HG02642 (cell line): ENCODE data around the gene MEGF9.

ENCODE experiments used
- ATAC-seq: cut with Tn5 transposase; IDR thresholded peaks from one replicate; pipeline ENCODE4 v1.9.1; 2021; ENCODE audit warnings: mild to moderate bottlenecking; ENCODE audit not compliant: unreplicated experiment, poor library complexity

Gene MEGF9

DNA sequence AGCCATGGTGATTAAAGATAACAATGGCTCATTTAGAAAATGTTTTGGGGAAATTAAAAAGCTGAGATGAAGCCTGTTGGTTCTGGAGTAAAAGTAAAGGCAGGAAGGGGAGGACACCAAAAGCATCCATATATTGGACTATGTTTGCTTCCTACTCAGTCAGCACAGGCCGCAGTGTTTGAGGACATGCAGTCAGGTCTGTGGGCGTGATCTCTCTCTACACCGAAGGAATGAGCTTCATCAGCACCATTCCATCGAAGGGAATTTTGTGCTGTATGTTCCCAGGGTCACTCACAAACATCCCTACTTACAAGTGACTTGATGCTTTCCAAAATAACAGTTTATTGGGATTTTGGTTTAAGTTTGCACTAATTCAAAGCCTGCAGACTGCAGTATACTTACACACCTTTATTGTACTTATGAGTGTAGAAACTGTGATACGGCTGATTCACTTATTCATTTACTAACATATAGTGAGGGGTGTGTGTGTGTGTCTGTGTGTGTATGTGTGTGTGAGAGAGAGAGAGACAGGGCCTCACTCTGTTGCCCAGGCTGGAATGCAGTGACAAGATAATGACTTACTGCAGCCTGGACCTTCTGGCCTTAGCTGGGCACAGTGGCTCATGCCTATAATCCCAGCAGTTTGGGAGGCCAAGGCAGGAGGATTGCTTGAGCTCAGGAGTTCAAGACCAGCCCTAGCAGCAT is 120.9 kb downstream of the MEGF9 start:
- no peak for ATAC-seq

DNA sequence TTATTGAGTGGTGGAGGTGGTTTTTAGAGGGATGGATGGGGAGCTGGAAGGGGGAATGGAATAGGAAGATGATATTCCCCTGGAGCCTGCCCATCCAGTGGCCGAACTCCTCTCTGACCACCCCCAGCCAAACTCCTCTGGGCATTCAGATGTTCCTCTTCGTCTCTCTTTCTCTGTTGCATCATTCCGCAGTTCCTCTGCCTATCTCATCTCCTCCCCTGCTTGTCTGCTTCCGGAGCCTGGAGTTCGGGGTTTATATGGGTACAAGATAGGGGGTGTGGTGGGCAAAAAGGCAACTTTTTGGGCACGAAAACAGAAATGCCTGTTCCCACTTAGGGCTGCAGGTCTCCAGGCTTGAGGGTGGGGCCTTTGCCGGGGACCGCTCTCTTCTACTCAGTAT is 122.1 kb downstream of the MEGF9 start:
- no peak for ATAC-seq

DNA sequence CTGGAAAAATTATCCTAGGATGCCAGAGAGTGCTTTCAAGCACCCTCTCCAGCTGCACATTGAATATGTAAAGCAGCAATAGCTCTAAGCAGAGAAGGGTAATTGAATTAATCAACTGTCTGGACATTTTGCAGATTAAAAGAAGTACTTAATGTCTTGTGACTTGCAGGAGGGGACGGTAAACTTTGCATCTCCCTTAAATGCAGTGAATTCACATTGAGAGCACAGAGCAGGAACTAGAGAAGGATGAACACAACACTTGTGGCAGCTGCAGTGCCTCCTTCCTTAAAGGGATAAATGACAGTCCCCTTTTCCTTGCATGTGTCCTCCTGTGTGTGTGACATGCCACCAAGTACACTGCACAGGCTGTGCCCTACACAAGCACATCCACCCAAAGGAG is 126.9 kb downstream of the MEGF9 start:
- no peak for ATAC-seq

DNA sequence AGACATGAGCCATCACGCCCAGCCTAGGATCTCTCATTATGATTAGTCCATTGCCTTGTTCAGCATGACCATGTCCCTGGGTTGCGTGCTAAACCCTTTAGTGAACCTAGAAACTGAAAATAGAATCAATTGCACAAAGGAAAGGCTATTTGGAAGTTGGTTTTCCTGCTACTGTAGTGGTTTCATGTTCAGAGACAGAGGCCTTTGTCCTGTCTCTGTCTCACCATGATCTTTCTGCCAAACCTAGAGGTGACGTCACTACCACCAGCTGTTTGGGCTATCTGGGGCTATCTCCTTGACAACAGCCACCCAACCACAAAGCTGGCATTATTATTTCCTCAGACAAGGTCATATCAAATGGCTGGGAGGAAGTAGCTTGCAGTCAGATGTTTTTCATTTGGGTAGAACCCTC is 130.3 kb downstream of the MEGF9 start:
- peak; percentile 44 for ATAC-seq

DNA sequence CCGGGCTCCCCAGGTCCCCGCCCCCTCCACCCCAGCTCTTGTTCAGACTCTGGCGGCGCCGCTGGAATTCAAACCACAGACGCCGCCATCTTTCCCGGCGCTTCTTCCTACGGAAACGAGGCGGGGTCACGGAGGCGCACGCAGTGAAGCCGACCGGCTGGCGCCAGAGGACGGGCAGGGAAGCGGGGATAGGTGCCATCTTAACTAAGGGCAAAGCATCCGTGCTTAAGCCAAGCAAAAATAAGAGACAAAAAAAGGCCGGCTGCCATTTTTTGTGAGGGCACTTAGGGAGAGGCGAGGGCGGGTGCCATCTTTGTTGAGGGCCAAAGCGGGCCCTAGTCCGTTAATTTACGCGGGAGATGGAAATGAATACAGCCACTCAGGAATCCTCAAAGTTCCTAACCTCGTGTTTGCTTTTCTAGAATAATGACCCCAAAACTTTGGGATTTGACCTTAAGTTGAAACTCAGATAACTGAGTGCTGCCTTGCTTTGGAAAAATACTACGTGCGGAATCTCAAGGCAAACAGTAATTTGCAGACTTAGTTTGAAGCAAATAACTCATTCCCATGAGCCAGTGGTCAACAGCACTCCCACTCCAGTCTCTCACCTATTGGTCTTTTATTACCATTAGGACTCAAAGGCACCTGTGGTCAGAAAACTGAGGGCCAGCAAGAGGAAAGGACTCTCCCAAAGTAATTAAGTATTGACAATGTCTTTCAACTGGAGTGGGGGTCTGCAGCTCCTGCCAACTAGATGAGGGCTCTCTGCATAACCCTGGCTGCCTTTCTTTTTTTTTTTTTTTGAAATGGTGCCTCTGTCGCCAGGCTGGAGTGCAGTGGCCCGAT is 134.0 kb downstream of the MEGF9 start, which contains the start of gene CDK5RAP2:
CDK5RAP2 (minus strand) TSS at position 117 of the 846 bp plus-strand sequence. CDS start 189 bp downstream, outside the sequence.
- peak; percentile 93 for ATAC-seq

DNA sequence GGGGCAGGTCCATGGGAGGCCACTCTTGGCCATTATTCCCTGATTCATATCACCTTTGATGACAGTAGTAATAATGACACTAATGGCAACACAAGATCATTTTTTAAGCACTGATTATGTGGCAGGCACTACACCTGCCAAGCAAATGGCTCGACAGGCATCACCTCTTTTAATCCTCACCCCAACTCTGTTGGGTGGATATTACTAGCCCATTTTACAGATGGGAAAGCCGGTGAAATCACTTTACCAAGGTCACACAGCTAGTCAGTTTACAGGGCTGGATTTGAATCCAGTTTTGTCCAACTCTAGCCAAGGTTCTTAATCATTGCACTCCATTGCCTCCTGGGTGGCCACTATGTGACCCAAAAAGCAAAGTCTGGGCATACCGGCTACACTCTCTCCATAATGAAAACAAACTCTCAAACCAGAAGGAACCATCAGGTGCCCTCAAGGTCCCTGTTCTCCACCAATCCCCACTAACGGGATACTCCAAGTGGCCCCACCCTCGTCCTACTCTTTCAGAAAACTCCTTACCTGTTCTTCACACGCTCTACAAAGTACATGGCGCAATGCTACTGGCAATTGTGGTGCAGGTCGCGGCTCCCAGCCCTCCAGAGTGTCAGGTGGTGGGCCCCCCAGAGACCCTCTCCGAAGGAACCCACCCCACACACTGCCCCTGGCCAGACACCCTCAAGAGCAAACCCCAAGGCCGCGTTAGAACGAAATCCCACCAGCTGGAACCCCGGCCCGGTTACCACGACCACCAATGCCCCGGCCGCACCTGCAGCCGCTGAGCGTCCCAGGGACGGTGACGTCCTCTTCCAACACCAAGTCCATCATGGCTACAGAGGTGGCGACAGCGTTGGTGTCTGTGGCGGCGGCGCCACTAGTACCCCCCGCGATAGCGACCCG is 134.9 kb downstream of the MEGF9 start:
- ATAC-seq = peak; percentile 48

DNA sequence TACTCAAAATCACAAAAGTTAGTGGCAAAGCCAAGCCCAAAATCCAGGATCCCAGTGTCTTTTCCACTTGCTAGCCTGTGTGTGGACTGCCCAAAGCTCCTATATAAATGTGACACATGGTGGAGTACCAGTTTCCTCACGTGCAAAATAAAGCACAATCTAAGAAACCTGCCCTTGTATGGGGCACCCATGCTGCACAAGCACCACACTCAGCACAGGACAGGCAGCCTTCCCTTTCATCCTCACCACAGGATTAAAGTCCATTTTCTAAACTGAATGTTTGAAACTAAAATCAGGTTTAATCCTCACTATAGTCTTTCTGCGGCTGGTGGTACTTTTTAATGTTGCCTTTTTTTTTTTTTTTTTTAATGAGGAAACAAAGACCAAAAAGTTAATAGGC is 139.8 kb downstream of the MEGF9 start:
- ATAC-seq = no peak

DNA sequence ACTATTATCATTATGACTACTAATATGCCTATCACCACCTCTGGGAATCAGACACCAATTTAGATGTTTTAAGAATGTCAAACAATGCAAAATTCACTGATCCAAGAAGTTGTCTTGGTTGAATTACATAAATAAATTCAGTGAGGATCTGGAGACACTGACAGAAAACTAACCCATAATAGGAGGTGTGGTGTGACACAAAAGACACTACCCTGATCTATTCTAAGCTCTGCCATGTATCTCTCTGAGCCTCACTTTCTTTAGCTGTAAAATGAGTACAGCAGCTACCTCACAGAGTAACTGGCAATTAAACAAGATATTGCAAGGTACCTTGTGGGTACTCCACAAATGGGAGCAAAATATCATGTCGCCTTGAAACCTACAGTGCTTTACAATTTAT is 141.8 kb downstream of the MEGF9 start:
- no peak for ATAC-seq

DNA sequence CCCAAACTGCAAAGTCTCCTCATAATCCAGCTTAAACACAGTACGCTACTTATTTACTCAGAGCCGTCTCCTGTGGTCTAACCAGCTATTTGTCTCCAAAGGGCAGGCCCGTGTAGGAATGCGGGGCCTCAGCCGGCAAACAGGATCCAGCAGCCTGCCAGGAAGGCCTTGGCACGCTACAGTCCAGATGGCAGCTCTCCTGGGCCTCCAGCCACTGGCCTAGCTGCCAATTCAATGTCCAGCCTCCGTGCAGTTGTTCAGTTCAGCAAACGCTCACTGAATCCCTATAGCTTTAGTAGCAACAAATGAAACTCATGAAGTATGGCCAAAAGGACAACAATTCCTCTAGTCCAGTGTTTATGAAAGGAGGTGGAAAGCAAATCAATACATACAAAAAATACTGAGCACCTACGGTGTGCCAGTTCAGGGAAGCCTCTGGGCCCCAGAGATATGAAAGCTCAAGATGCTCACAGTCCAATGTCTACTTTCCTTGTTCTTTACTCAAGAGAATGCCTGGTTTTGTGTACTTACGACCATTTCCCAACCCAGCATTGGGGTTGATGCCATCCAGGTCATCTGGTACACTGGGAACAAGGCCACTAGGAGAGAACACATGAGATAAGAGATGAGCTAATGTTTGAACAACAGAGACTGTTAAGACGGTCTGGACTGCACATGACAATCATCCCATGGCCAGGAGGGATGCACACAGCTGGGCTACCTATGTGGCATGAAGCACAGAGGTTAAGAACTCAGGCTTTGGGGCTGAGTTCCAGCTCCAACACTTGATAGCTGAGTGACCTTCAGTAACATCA is 142.6 kb downstream of the MEGF9 start:
- ATAC-seq = no peak

DNA sequence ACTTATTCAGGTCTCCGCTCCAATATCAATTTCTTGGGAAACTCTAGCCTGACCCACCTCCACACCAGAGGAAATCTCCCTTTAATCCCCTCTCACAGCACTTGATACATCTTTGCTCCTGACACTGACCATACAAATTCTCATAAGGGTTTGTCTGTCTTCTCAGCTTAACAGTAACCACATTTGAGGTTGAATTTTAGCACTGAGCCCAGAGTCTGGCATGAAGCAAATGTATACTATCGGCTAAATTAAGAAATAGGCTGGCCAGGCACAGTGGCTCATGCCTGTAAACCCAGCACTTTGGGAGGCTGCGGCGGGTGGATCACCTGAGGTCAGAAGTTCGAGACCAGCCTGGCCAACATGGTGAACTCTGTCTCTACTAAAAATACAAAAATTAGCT is 144.0 kb downstream of the MEGF9 start:
- no peak for ATAC-seq

DNA sequence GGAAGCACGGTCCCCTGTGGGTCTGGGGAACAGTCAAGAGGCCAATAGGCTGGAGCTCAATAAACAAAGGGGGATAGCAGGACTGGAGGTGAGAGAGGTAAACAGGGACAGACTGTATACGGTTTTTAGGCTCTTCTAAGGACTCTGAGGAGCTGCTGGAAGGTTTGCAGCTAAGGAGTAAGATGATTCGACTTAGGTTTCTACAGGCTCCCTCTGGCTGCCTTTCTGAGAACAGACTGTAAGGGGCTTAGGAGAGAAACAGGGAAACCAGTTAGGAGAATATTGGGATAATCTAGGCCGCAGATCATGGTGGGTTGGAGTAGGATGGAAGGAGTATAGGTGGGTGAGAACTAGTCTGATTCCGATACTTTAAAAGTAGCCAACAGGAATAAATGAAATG is 144.7 kb downstream of the MEGF9 start:
- no peak for ATAC-seq

DNA sequence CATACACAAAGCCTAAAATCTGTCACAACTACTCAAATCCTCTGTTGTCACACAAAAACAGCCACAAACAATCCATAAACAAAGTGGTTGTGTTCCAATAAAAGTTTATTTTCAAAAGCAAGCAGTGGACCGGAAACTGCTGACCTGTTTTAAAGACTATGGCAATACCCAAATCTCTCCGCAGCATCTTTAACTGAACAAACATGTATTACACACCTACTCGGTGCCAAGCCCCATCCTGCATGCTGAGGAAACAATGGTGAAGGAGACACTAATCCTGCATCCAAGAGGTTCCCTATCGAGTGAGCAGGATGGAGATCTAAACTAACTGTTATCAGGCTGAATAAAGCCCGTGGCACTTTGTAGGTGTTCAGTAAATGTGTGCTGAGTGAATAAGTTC is 145.5 kb downstream of the MEGF9 start:
- ATAC-seq = no peak

DNA sequence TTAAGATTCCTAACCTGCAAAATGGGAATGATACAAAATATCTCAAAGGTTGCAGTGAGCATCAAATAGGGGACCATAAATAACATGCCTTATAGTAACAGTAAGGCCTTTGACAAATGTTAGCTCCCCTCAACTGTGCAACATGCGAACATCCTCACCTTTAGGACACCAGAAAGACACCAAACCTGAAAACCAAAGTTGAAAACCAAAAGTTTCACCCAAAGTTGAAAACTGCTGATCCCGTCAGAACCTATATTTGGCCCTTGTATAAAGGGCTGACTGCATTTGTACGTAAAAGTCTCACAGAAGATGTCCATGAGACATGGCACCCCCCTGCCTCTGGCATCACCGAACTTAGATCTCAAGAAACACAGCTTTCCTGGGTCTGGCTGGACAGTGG is 146.4 kb downstream of the MEGF9 start:
- no peak for ATAC-seq

DNA sequence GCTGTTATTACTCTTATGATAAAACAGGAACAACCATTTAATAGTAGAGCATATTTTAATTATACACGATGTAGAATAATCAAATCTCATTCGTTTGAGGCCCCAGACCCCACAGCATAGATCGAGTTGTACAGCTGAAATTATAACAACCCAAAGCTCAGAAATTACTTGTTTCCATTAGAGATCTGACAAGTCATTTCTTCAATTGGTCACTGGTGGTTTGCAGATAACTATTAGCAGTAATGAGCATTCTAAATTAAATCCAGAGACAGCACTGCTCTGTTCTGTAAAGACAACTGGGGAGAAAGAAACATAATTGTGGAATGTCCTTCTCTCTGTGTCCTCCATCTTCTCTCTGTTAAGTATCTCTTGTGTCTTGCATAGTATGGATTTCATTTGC is 147.2 kb downstream of the MEGF9 start:
- no peak for ATAC-seq

DNA sequence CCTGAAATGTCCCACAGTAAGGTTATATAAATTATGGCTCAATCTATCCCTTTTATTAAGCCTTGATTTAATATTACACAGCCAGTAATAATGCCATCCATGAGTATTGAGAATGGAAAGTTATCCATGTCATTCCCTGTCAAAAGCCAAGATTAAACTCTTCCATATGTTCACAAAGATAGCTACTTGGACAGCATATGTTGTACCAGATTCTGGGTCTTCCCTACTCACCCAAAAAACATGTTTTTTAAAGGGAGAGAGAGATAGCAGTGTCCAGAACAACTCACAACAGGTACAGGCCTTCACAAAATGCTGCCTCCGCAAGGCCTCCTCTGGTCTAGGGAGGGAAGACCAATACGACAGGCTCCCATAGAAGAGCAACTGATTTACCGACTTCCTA is 149.7 kb downstream of the MEGF9 start:
- ATAC-seq = no peak

DNA sequence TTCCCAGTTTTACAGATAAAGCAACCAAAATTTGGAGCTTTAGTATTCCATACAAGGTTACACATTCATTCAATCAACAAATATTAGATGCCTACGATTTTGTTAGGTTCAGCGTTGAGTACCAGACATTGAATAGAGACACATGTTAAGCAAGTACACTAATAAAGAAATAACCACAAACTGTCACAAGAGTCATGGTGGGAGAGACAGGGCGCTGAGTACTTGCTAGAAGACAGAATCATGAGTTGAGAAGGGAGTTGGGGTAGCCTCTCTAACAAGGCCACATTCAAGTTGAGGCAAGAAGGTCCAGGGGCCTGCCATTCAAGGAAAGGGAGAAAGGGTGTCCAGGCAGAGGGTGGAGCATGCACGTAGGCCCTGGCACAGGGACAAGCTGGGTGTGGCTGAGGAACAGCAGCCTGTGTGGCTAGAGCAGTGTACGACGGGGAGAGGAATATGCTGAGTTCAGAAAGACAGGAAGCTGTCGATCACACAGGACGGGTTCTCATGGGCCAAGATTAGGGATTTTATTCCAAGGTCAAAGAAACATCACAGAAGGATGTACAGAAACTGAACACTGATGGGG is 151.3 kb downstream of the MEGF9 start:
- no peak for ATAC-seq

DNA sequence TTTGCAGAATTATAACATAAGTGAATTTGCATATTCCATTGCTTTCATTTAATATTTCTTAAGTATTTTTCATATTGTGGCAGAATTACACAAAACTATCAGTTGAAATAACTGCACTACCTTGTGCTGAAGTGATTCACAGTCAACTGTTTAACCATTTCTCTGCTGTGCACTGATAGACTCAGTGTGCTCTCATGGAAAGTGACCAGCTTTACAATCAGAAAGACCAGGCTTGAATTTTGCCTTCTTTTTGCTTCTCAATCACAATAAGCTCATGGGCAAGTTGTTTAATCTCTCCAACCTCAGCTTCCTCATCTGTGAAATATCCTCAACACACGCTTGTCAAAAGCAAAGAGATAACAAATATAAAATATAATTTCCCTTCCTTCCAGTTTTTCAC is 152.6 kb downstream of the MEGF9 start:
- no peak for ATAC-seq

DNA sequence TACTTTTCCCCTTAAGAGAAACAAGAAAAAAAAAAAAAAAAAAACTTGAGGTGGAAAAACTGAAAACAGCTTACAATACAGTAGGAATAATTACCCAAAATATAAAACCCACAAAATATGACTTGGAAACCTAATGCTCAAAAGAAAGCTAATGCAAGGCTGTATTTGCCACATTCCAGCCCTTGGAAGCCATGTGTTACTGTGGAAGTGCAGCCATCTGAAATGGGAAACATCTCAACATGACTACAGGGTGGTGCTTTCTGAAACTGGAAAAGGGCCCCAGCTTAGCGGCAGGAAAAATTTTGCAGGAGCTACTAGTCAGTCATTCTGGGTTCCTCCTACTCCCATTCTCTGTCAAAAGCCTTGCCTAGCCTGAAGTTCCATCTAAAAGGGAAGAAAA is 154.7 kb downstream of the MEGF9 start:
- ATAC-seq = no peak

DNA sequence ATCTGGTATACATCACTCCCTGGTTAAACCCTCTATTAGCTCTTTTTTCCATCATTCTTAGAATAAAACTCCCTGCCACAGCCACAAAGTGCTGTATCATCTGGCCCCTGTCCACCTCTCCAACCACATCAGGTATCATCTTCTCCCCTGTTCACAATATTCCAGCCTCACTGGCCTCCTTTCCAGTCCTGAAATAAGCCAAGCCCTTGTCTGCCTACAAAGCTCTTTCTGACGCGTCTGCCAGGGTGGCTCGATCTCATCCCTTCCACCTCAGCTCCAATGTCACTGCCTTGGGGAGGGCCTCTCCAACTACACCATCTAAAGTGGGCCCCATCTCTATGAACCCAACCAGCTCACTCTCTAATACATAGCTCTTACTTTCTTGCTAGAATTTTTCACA is 155.8 kb downstream of the MEGF9 start:
- no peak for ATAC-seq

DNA sequence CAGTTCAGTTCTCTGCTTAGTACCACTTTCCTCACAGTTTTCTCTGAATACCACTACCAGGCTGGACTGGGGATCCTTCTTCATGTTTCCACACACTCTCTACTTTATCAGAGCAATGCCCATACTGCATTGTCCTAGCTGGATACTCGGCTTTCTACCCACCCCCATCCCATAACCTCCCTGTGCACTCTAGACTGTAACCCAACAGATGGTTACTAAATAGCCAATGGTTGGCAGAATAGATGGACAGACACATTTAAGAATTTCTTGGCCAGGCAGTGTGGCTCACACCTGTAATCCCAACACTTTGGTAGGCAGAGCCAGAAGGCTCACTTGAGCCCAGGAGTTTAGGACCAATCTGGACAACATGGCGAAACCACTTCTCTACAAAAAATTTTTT is 157.1 kb downstream of the MEGF9 start:
- ATAC-seq = no peak
